ENCODE results near the gene A4GALT. TPM values are rescaled to one million over a fixed set of nuclear protein-coding genes. Genes with fewer than 3 reads are reported as not detected.

Gene A4GALT
- total and polyA plus RNA-seq, 2 donors (not counting 3 experiments of a cell fraction or from before 2014, with no cell fraction given) = 5.4 to 20.7 TPM

DNA sequence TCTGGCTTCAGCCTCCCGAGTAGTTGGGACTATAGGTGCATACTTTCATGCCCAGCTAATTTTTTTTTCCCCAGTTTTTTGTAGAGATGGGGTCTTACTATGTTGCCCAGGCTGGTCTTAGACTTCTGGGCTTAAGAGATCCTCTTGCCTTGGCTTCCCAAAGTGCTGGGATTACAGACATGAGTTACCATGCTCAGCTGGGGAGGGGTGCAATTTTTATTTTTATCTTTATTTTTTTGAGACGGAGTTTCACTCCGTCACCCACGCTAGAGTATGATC, 49.7 kb upstream of the A4GALT start:
- H3K9me1 ChIP-seq (replicated peaks; ENCODE audit: control insufficient read depth, extremely low read depth, insufficient read depth, low read length) = no peaks in the 10 kb centered on the region
- H3K9me3 ChIP-seq (replicated peaks; ENCODE audit: control insufficient read depth, insufficient read depth, low read length) = no peaks in the 10 kb centered on the region
- no peaks in the 10 kb centered on the region for H4K20me1 ChIP-seq (replicated peaks; ENCODE audit: control insufficient read depth, extremely low read depth, insufficient read depth, low read length)
- DNase-seq (ENCODE audit: low read depth, low spot score) = no peak
- TF ChIP-seq GATA2 (IDR thresholded peaks at IDR 0.05; ENCODE audit: insufficient read depth, insufficient read length, low read depth, low read length) (no peak), EZH2 (IDR thresholded peaks at IDR 0.05; ENCODE audit: borderline replicate concordance, low read depth, low read length, severe bottlenecking) (no peak), POLR2AphosphoS5 (IDR thresholded peaks at IDR 0.05; ENCODE audit: insufficient read depth, low read depth, low read length) (no peak)
- TF ChIP-seq, protein P1, sequence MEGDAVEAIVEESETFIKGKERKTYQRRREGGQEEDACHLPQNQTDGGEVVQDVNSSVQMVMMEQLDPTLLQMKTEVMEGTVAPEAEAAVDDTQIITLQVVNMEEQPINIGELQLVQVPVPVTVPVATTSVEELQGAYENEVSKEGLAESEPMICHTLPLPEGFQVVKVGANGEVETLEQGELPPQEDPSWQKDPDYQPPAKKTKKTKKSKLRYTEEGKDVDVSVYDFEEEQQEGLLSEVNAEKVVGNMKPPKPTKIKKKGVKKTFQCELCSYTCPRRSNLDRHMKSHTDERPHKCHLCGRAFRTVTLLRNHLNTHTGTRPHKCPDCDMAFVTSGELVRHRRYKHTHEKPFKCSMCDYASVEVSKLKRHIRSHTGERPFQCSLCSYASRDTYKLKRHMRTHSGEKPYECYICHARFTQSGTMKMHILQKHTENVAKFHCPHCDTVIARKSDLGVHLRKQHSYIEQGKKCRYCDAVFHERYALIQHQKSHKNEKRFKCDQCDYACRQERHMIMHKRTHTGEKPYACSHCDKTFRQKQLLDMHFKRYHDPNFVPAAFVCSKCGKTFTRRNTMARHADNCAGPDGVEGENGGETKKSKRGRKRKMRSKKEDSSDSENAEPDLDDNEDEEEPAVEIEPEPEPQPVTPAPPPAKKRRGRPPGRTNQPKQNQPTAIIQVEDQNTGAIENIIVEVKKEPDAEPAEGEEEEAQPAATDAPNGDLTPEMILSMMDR (IDR thresholded peaks at IDR 0.05; ENCODE audit: extremely low read depth in 1 of 2, insufficient read depth in 1 of 2, low read depth in 1 of 2, low read length in 2 of 2) = no peak
- no peaks in the 10 kb centered on the region for H3K27me3 ChIP-seq (ENCODE audit: control insufficient read depth in 2 of 2, insufficient read depth in 2 of 2, low read length in 2 of 2)
- no peak overlapping the region for H3K27ac ChIP-seq (ENCODE audit: insufficient read depth, low read depth, low read length)
- intact Hi-C loops (cut with micrococcal nuclease) = no loop called here
- no peak overlapping the region for H3K4me3 ChIP-seq (replicated peaks in 1 of 3; ENCODE audit: insufficient read depth in 1 of 3, low read depth in 1 of 3, low read length in 3 of 3)
- no peaks in the 10 kb centered on the region for H3K36me3 ChIP-seq (ENCODE audit: control insufficient read depth in 2 of 2, extremely low read depth in 1 of 2, insufficient read depth in 2 of 2, low read length in 2 of 2)
- dilution Hi-C loops (cut with MboI; ENCODE audit: extremely low pct_ligation_motif_present, low sequenced_read_pairs) = no loop called here
- no peak overlapping the region for H3K4me2 ChIP-seq (ENCODE audit: insufficient read depth, low read length)
- BruUV-seq (replicated peaks) = no TSS peak
- ChIA-PET POLR2A (no interaction called here), CTCF (interaction anchor here (1.0 to 1.1 kb wide), 3 partner anchors 15 to 190 kb away, joined by 3 read pairs; no protein-coding TSS in a partner anchor)
- no peaks in the 10 kb centered on the region for H3K79me2 ChIP-seq (ENCODE audit: control insufficient read depth, insufficient read depth, low read length)
- no peak overlapping the region for H3K9ac ChIP-seq (replicated peaks; ENCODE audit: extremely low read depth, insufficient read depth, low read length)
- H2AFZ ChIP-seq (ENCODE audit: low read depth, low read length) = no peak overlapping the region
- no peaks in the 10 kb centered on the region for H3K4me1 ChIP-seq (ENCODE audit: control insufficient read depth, extremely low read depth, insufficient read depth, low read length)
- no peak for FAIRE-seq
